CD14-positive monocyte (primary cell): Measurements from ENCODE around the gene TFDP2. TPM values are rescaled to one million over a fixed set of nuclear protein-coding genes. Genes with fewer than 3 reads are reported as not detected.

Experiments used
- DNase-seq, 3 donors: peaks; one replicate each; pipeline ENCODE4 v3.0.0-alpha.2; 2011 to 2022
- H2AFZ ChIP-seq: 2 replicates; pipeline ENCODE4 v1.6.0; 2012; ENCODE audit warnings: mild to moderate bottlenecking, low read depth, low read length, inconsistent platforms; ENCODE audit not compliant: insufficient read depth, poor library complexity, severe bottlenecking
- H3K27ac ChIP-seq, 2 donors: 1 replicate in 1 of 2; 2 replicates in 1 of 2; pipeline ENCODE4 v1.5.1; 2012 to 2013; ENCODE audit warnings: low read length in 2 of 2, control low read depth in 1 of 2, inconsistent platforms in 1 of 2, low read depth in 1 of 2, mild to moderate bottlenecking in 1 of 2
- H3K27me3 ChIP-seq, 2 donors: one replicate each; pipeline versions ENCODE4 v1.6.0 to v1.6.1; 2011 to 2013; ENCODE audit warnings: low read length in 2 of 2; ENCODE audit not compliant: control insufficient read depth in 2 of 2, insufficient read depth in 2 of 2
- H3K36me3 ChIP-seq, 2 donors: replicated peaks in 1 of 2; 1 replicate in 1 of 2; 2 replicates in 1 of 2; pipeline versions ENCODE4 v1.5.1 to v1.6.1; 2012 to 2013; ENCODE audit warnings: low read length in 2 of 2, control low read depth in 1 of 2, inconsistent platforms in 1 of 2, mild to moderate bottlenecking in 1 of 2; ENCODE audit not compliant: insufficient read depth in 2 of 2, control insufficient read depth in 1 of 2
- H3K4me1 ChIP-seq, 2 donors: 1 replicate in 1 of 2; 2 replicates in 1 of 2; pipeline versions ENCODE4 v1.5.1 to v1.6.1; 2012 to 2013; ENCODE audit warnings: low read length in 2 of 2, control low read depth in 1 of 2, inconsistent platforms in 1 of 2, mild to moderate bottlenecking in 1 of 2, moderate library complexity in 1 of 2; ENCODE audit not compliant: insufficient read depth in 2 of 2, control insufficient read depth in 1 of 2
- H3K4me2 ChIP-seq: replicated peaks from 2 replicates; pipeline ENCODE3; 2012; ENCODE audit warnings: low read length, moderate library complexity, mild to moderate bottlenecking; ENCODE audit not compliant: poor library complexity, severe bottlenecking; ENCODE audit errors: extremely low read depth
- H3K4me3 ChIP-seq, 3 experiments: fragments of 200-600 bp in 1 of 3; sonication (generic) in 1 of 3; replicated peaks in 1 of 3; 1 replicate in 2 of 3; 2 replicates in 1 of 3; pipeline ENCODE4 v1.5.1; 2011 to 2013; ENCODE audit warnings: low read length in 3 of 3, mild to moderate bottlenecking in 3 of 3, control low read depth in 2 of 3, low read depth in 2 of 3, inconsistent platforms in 1 of 3, moderate library complexity in 1 of 3
- H3K79me2 ChIP-seq: 2 replicates; pipeline ENCODE4 v1.6.0; 2012; ENCODE audit warnings: mild to moderate bottlenecking, control low read depth, inconsistent platforms, low read length, moderate library complexity; ENCODE audit not compliant: insufficient read depth
- H3K9ac ChIP-seq: 2 replicates; pipeline ENCODE4 v1.6.0; 2017; ENCODE audit warnings: low read length, mild to moderate bottlenecking; ENCODE audit not compliant: insufficient read depth, poor library complexity, severe bottlenecking
- H3K9me3 ChIP-seq, 2 donors: replicated peaks in 1 of 2; 1 replicate in 1 of 2; 2 replicates in 1 of 2; pipeline versions ENCODE4 v1.5.1 to v1.6.1; 2012 to 2013; ENCODE audit warnings: low read length in 2 of 2, control low read depth in 1 of 2; ENCODE audit not compliant: control insufficient read depth in 1 of 2, insufficient read depth in 1 of 2
- H4K20me1 ChIP-seq: 2 replicates; pipeline ENCODE4 v1.6.0; 2012; ENCODE audit warnings: mild to moderate bottlenecking, low read length, control low read depth, moderate library complexity; ENCODE audit not compliant: insufficient read depth
- H3K27ac Mint-ChIP-seq, 7 donors: one replicate each; pipeline ENCODE4 v1.8.0; 2020; ENCODE audit warnings: mild to moderate bottlenecking in 7 of 7, mixed read lengths in 7 of 7, moderate library complexity in 6 of 7, inconsistent platforms in 2 of 7
- H3K27me3 Mint-ChIP-seq, 3 donors: one replicate each; pipeline ENCODE4 v1.8.0; 2021 to 2022; ENCODE audit warnings: low read depth in 3 of 3, mild to moderate bottlenecking in 3 of 3, mixed read lengths in 3 of 3, moderate library complexity in 3 of 3, inconsistent platforms in 1 of 3
- H3K36me3 Mint-ChIP-seq, 2 donors: one replicate each; pipeline ENCODE4 v1.8.0; 2020; ENCODE audit warnings: mixed read lengths in 2 of 2, inconsistent platforms in 1 of 2, mild to moderate bottlenecking in 1 of 2
- H3K4me1 Mint-ChIP-seq: one replicate; pipeline ENCODE4 v1.8.0; 2020; ENCODE audit warnings: mild to moderate bottlenecking, mixed read lengths
- H3K4me3 Mint-ChIP-seq, 2 donors: one replicate each; pipeline ENCODE4 v1.8.0; 2020; ENCODE audit warnings: mild to moderate bottlenecking in 2 of 2, mixed read lengths in 2 of 2, moderate library complexity in 1 of 2
- H3K9me3 Mint-ChIP-seq, 7 donors: one replicate each; pipeline ENCODE4 v1.8.0; 2020 to 2022; ENCODE audit warnings: mixed read lengths in 7 of 7, mild to moderate bottlenecking in 6 of 7, moderate library complexity in 6 of 7, inconsistent platforms in 2 of 7
- CTCF ChIP-seq: fragments of 200-600 bp; IDR thresholded peaks from one replicate; pipeline ENCODE4 v1.8.0; 2022; ENCODE audit warnings: antibody characterized with exemption, mild to moderate bottlenecking
- WGBS: methylation state at CpG from one replicate; pipeline ENCODE4 v1.1.5; 2013; ENCODE audit warnings: missing lambda C conversion rate; ENCODE audit not compliant: insufficient coverage; 5-methylcytosine and 5-hydroxymethylcytosine counted together
- intact Hi-C, 2 donors: fragments of 100-400 bp; cut with micrococcal nuclease; formaldehyde crosslinking; loops; one replicate each; pipeline versions ENCODE4 v1.15.0 to v1.15.1; 2023
- polyA plus RNA-seq, 3 donors: library from polyadenylated mRNA; depleted of rRNA in 1 of 3; unstranded in 2 of 3; stranded (reverse) in 1 of 3; fragments of 300-500 nt in 2 of 3; fragments of >200 nt in 1 of 3; fragmentation: Illumina TruSeq in 2 of 3; gene quantifications; 1 replicate in 2 of 3; 2 replicates in 1 of 3; pipeline ENCODE4 v1.2.3, GENCODE V29; 2012 to 2021

TFDP2 gene
- polyA plus RNA-seq, 3 donors = 1.1 to 3.5 (median 1.7) TPM

- intact Hi-C loops = no loop called here
- H3K4me3 Mint-ChIP-seq = no peak overlapping the region
These were observed 249.0 kb downstream of the TFDP2 start for GRCh38 chr3:141900343-141900742.

GRCh38 chr3:141898908-141899307, 250.4 kb downstream of the TFDP2 start:
- H3K4me2 ChIP-seq = no peak overlapping the region
- peaks cover 4 to 28% of the 10 kb centered on the region in 2 donors for H3K36me3 ChIP-seq
- Mint-ChIP-seq H3K27ac (peak overlapping the region in 1 of 7 donors; percentile 6), H3K27me3 (no peaks in the 10 kb centered on the region), H3K4me3 (no peak overlapping the region), H3K4me1 (peaks cover 5% of the 10 kb centered on the region), H3K9me3 (peaks cover 9 to 17% (median 14%) of the 10 kb centered on the region in 7 donors), H3K36me3 (peaks cover 37 to 53% of the 10 kb centered on the region in 2 donors)
- intact Hi-C loops = no loop called here
- H3K79me2 ChIP-seq = peaks cover 64% of the 10 kb centered on the region
- no peak overlapping the region for H3K9ac ChIP-seq
- WGBS = no CpG with 5 or more reads among the region's 1 CpG
- no peak for DNase-seq
- peaks cover 56% of the 10 kb centered on the region for H4K20me1 ChIP-seq
- peaks cover 3 to 7% of the 10 kb centered on the region in 2 donors for H3K4me1 ChIP-seq
- no peak overlapping the region for H3K27ac ChIP-seq
- H3K27me3 ChIP-seq = no peaks in the 10 kb centered on the region
- TF ChIP-seq CTCF = no peak
- H2AFZ ChIP-seq = no peak overlapping the region
- no peak overlapping the region for H3K4me3 ChIP-seq
- peaks cover 7 to 15% of the 10 kb centered on the region in 2 donors for H3K9me3 ChIP-seq

More at GRCh38 chr3:141900343-141900742, 249.0 kb downstream of the TFDP2 start:
- H2AFZ ChIP-seq = no peak overlapping the region
- peaks cover 7 to 15% of the 10 kb centered on the region in 2 donors for H3K9me3 ChIP-seq
- H3K4me2 ChIP-seq = no peak overlapping the region
- H3K4me1 ChIP-seq = no peaks in the 10 kb centered on the region
- H3K9ac ChIP-seq = no peak overlapping the region
- peaks cover 42% of the 10 kb centered on the region for H4K20me1 ChIP-seq
- H3K4me3 ChIP-seq = no peak overlapping the region
- WGBS = 100% methylated on average over 2 of the region's 3 CpGs
- DNase-seq = no peak
- peak overlapping the region in 1 of 7 donors; percentile 42 for H3K27ac Mint-ChIP-seq
- H3K27me3 Mint-ChIP-seq = no peaks in the 10 kb centered on the region
- H3K36me3 Mint-ChIP-seq = peaks cover 45 to 62% of the 10 kb centered on the region in 2 donors
- TF ChIP-seq CTCF = no peak
- H3K9me3 Mint-ChIP-seq = peaks cover 9 to 17% (median 14%) of the 10 kb centered on the region in 7 donors
- no peaks in the 10 kb centered on the region for H3K27me3 ChIP-seq
- H3K79me2 ChIP-seq = peaks cover 56% of the 10 kb centered on the region
- no peaks in the 10 kb centered on the region for H3K4me1 Mint-ChIP-seq
- peaks cover 12 to 41% of the 10 kb centered on the region in 2 donors for H3K36me3 ChIP-seq
- no peak overlapping the region for H3K27ac ChIP-seq
